HepG2 (cell line): ENCODE results near the gene APOL4. TPM values are rescaled to one million over a fixed set of nuclear protein-coding genes. Genes with fewer than 3 reads are reported as not detected.

Source experiments
- ADNP ChIP-seq: sonication (generic); formaldehyde crosslinking; IDR thresholded peaks from 2 replicates; pipeline ENCODE4 v1.4.0; 2020; ENCODE audit warnings: missing genetic modification reagents
- ARNTL ChIP-seq: sonication (generic); formaldehyde crosslinking; IDR thresholded peaks from 2 replicates; pipeline ENCODE4 v1.4.0; 2020; ENCODE audit warnings: mild to moderate bottlenecking, missing genetic modification reagents
- GATAD2A ChIP-seq: IDR thresholded peaks from 2 replicates; pipeline ENCODE4 v1.6.1; 2016
- PHF20 ChIP-seq: sonication (generic); formaldehyde crosslinking; IDR thresholded peaks from 2 replicates; pipeline ENCODE4 v1.5.0; 2020; ENCODE audit warnings: mild to moderate bottlenecking, missing genetic modification reagents
- RAD51 ChIP-seq: fragments of 450-650 bp; IDR thresholded peaks from 2 replicates; pipeline ENCODE4 v1.6.1; 2016; ENCODE audit warnings: borderline replicate concordance
- RNF2 ChIP-seq: fragments of 450-650 bp; conservative IDR thresholded peaks from 2 replicates; pipeline ENCODE4 v1.6.1; 2016; ENCODE audit warnings: low read depth
- SOX5 ChIP-seq: IDR thresholded peaks from 2 replicates; pipeline ENCODE4 v1.6.1; 2016; ENCODE audit warnings: borderline replicate concordance
- ZFY ChIP-seq: sonication (generic); formaldehyde crosslinking; IDR thresholded peaks from 2 replicates; pipeline ENCODE4 v1.4.0; 2020; ENCODE audit warnings: missing genetic modification reagents
- ZNF282 ChIP-seq: fragments of 450-650 bp; IDR thresholded peaks from 2 replicates; pipeline ENCODE4 v1.6.1; 2018; ENCODE audit not compliant: partially characterized antibody
- ZNF430 ChIP-seq: sonication (generic); formaldehyde crosslinking; IDR thresholded peaks from 2 replicates; pipeline ENCODE4 v1.9.0; 2021; ENCODE audit warnings: mild to moderate bottlenecking, missing genetic modification reagents
- ZNF737 ChIP-seq: sonication (generic); formaldehyde crosslinking; IDR thresholded peaks from 2 replicates; pipeline ENCODE4 v1.5.0; 2020; ENCODE audit warnings: missing genetic modification reagents, mild to moderate bottlenecking, borderline replicate concordance
- ZNF879 ChIP-seq: sonication (generic); formaldehyde crosslinking; IDR thresholded peaks from 2 replicates; pipeline ENCODE4 v1.8.1; 2023; ENCODE audit warnings: missing genetic modification reagents
- polyA plus RNA-seq, 8 experiments: library from polyadenylated mRNA; depleted of rRNA in 3 of 8; stranded (reverse) in 7 of 8; unstranded in 1 of 8; fragments of >200 nt; fragmentation: Illumina TruSeq in 4 of 8; extraction: Trizol in 4 of 8; gene quantifications; 2 replicates each; pipeline versions ENCODE4 v1.2.1 to v1.2.3, GENCODE V29; 2011 to 2016; ENCODE audit warnings: low read depth in 4 of 8, missing spikeins in 1 of 8, mixed read lengths in 1 of 8; ENCODE audit not compliant: insufficient read depth in 1 of 8
- total RNA-seq, 5 experiments: library from RNA; depleted of rRNA; stranded (reverse); fragments of >200 nt; fragmentation: Illumina TruSeq; extraction: Trizol; gene quantifications; 2 replicates each; pipeline ENCODE4 v1.2.3, GENCODE V29; 2016; ENCODE audit warnings: low read depth in 1 of 5
- TF ChIP-seq, protein P1 (sequence below): sonication (generic); formaldehyde crosslinking; IDR thresholded peaks from 2 replicates; pipeline ENCODE4 v1.4.0; 2020; ENCODE audit warnings: missing genetic modification reagents, borderline replicate concordance
- TF ChIP-seq, protein P2 (sequence below): sonication (generic); formaldehyde crosslinking; IDR thresholded peaks from 2 replicates; pipeline ENCODE4 v1.4.0; 2020; ENCODE audit warnings: mild to moderate bottlenecking, missing genetic modification reagents
- TF ChIP-seq, protein P3 (sequence below): IDR thresholded peaks from 2 replicates; pipeline ENCODE4 v1.6.1; 2012; ENCODE audit warnings: low read depth, low read length, improper control_type of control experiment

Gene APOL4
- total and polyA plus RNA-seq, 2 of the 13 experiments (the other 11 are each of a cell fraction or from before 2014, with no cell fraction given) = 0.77 to 2.8 TPM

DNA sequence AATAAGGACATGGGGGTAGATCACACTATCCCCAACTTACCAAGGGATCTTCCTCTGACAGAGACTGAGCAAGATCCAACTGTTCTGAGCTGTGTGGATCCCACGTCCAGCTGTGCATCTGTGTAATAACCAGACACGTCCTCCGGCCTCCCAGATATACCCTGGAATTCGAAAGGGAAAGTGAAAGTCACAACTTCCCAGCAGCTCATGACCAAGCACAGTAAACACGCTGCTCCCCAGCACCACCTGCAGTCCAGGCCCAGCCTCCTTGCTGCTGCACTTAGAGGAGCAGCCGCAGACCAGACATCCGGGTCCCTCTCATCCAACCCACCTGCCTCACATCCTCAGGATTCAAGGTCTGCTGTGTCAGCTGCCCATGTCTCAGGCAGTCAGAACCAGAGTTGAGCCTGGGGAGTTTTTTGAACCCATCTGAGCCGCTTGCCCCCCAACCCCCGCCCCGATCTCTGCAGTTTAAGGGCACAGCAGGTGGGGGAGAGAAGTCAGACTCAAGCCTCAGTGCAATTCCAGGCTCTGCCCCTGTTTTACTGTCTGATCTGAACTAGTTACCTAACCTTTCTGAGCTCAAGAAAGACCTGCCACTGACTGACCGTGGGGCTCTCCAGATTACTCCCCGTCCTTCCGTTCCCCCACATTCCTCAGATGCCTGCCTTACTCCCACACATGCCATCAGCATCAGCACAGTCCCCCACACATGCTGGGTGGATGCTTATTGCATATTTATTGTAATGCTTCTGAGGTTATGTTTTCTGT is 38.0 kb upstream of the APOL4 start, which contains the start of gene APOL2 (continued):
- TF ChIP-seq ZNF430 (CRISPR knock-in tag) (no peak), GATAD2A (CRISPR knock-in tag) (peak; percentile 82), RAD51 (no peak), ZNF879 (CRISPR knock-in tag) (no peak), ADNP (CRISPR knock-in tag) (no peak), ZNF282 (no peak), PHF20 (CRISPR knock-in tag) (peak; percentile 61), ZFY (CRISPR knock-in tag) (peak; percentile 76; the same call in 1 of the 2 replicates), RNF2 (no peak), SOX5 (CRISPR knock-in tag) (peak; percentile 57; the same call in 1 of the 2 replicates), ZNF737 (CRISPR knock-in tag) (no peak), ARNTL (CRISPR knock-in tag) (peak; percentile 42; the same call in 1 of the 2 replicates)
- TF ChIP-seq, protein P1, sequence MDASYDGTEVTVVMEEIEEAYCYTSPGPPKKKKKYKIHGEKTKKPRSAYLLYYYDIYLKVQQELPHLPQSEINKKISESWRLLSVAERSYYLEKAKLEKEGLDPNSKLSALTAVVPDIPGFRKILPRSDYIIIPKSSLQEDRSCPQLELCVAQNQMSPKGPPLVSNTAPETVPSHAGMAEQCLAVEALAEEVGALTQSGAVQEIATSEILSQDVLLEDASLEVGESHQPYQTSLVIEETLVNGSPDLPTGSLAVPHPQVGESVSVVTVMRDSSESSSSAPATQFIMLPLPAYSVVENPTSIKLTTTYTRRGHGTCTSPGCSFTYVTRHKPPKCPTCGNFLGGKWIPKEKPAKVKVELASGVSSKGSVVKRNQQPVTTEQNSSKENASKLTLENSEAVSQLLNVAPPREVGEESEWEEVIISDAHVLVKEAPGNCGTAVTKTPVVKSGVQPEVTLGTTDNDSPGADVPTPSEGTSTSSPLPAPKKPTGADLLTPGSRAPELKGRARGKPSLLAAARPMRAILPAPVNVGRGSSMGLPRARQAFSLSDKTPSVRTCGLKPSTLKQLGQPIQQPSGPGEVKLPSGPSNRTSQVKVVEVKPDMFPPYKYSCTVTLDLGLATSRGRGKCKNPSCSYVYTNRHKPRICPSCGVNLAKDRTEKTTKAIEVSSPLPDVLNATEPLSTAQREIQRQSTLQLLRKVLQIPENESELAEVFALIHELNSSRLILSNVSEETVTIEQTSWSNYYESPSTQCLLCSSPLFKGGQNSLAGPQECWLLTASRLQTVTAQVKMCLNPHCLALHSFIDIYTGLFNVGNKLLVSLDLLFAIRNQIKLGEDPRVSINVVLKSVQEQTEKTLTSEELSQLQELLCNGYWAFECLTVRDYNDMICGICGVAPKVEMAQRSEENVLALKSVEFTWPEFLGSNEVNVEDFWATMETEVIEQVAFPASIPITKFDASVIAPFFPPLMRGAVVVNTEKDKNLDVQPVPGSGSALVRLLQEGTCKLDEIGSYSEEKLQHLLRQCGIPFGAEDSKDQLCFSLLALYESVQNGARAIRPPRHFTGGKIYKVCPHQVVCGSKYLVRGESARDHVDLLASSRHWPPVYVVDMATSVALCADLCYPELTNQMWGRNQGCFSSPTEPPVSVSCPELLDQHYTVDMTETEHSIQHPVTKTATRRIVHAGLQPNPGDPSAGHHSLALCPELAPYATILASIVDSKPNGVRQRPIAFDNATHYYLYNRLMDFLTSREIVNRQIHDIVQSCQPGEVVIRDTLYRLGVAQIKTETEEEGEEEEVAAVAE (CRISPR knock-in tag) = no peak
- TF ChIP-seq, protein P2, sequence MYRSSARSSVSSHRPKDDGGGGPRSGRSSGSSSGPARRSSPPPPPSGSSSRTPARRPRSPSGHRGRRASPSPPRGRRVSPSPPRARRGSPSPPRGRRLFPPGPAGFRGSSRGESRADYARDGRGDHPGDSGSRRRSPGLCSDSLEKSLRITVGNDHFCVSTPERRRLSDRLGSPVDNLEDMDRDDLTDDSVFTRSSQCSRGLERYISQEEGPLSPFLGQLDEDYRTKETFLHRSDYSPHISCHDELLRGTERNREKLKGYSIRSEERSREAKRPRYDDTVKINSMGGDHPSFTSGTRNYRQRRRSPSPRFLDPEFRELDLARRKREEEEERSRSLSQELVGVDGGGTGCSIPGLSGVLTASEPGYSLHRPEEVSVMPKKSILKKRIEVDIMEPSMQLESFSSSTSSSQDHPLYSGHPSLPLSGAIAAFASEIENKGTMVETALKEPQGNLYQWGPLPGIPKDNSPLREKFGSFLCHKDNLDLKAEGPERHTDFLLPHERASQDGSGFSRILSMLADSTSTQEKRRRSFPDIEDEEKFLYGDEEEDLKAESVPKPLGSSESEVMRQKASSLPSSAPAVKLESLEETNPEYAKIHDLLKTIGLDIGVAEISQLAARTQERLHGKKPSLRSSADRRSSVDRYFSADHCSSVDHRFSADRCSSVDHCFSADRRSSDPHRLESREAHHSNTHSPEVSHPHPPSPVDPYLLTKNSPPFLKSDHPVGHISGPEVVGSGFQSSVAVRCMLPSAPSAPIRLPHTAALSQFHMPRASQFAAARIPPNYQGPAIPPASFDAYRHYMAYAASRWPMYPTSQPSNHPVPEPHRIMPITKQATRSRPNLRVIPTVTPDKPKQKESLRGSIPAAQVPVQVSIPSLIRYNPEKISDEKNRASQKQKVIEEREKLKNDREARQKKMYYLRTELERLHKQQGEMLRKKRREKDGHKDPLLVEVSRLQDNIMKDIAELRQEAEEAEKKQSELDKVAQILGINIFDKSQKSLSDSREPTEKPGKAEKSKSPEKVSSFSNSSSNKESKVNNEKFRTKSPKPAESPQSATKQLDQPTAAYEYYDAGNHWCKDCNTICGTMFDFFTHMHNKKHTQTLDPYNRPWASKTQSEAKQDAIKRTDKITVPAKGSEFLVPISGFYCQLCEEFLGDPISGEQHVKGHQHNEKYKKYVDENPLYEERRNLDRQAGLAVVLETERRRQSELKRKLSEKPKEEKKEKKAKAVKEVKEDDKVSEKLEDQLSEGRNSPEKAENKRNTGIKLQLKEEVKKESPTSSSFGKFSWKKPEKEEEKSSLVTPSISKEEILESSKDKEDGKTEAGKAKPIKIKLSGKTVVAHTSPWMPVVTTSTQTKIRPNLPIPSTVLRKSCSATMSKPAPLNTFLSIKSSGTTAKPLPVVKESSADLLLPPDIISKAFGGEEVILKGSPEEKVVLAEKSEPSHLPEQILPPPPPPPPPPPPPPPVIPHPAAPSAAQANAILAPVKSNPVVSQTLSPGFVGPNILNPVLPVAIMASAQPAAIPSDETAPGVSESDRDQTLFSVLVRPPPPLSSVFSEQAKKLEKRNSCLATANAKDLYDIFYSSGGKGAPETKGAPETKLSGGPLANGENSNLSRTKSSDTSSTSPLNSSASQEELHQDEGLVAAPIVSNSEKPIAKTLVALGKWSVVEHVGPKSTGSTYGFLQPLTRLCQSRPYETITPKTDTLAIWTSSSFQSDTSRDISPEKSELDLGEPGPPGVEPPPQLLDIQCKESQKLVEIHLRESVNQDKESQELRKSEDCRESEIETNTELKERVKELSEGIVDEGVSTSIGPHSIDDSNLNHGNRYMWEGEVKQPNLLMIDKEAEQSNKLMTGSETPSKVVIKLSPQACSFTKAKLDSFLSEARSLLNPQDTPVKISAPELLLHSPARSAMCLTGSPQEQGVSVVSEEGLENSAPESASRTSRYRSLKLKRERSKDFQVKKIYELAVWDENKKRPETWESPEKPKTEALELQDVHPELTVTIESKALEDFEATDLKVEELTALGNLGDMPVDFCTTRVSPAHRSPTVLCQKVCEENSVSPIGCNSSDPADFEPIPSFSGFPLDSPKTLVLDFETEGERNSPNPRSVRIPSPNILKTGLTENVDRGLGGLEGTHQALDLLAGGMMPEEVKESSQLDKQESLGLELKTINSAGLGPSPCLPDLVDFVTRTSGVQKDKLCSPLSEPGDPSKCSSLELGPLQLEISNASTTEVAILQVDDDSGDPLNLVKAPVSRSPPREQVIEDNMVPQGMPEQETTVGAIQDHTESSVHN (CRISPR knock-in tag) = 0 out of 2 replicates have a peak, but pooled peaks have one; percentile 69
- TF ChIP-seq, protein P3, sequence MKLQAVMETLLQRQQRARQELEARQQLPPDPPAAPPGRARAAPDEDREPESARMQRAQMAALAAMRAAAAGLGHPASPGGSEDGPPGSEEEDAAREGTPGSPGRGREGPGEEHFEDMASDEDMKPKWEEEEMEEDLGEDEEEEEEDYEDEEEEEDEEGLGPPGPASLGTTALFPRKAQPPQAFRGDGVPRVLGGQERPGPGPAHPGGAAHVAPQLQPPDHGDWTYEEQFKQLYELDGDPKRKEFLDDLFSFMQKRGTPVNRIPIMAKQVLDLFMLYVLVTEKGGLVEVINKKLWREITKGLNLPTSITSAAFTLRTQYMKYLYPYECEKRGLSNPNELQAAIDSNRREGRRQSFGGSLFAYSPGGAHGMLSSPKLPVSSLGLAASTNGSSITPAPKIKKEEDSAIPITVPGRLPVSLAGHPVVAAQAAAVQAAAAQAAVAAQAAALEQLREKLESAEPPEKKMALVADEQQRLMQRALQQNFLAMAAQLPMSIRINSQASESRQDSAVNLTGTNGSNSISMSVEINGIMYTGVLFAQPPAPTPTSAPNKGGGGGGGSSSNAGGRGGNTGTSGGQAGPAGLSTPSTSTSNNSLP = no peak
